WTC11 (cell line): ENCODE data around the gene SAP30BP.

Source experiments
- FOXJ3 ChIP-seq: sonication (generic); formaldehyde crosslinking; IDR thresholded peaks from 2 replicates; pipeline ENCODE4 v1.9.0; 2021; ENCODE audit warnings: missing genetic modification reagents, mild to moderate bottlenecking, borderline replicate concordance
- MXD4 ChIP-seq: fragments of 250-450 bp; sonication (Bioruptor Pico); IDR thresholded peaks from 2 replicates; pipeline ENCODE4 v1.8.0; 2021; ENCODE audit warnings: mild to moderate bottlenecking, moderate library complexity, borderline replicate concordance
- TF ChIP-seq, protein P1 (sequence below): sonication (generic); formaldehyde crosslinking; IDR thresholded peaks from 2 replicates; pipeline ENCODE4 v1.8.0; 2022; ENCODE audit warnings: mild to moderate bottlenecking, missing genetic modification reagents
- TF ChIP-seq, protein P2 (sequence below): fragments of 200-600 bp; IDR thresholded peaks from 2 replicates; pipeline ENCODE4 v1.8.0; 2022; ENCODE audit warnings: antibody characterized with exemption
- TF ChIP-seq, protein P3 (sequence below): sonication (generic); formaldehyde crosslinking; IDR thresholded peaks from 2 replicates; pipeline ENCODE4 v1.8.1; 2023; ENCODE audit warnings: mild to moderate bottlenecking, moderate library complexity, missing genetic modification reagents
- TF ChIP-seq, protein P4 (sequence below): sonication (generic); formaldehyde crosslinking; IDR thresholded peaks from 2 replicates; pipeline ENCODE4 v1.8.0; 2022; ENCODE audit warnings: mild to moderate bottlenecking, missing genetic modification reagents
- TF ChIP-seq, protein P5 (sequence below): sonication (generic); formaldehyde crosslinking; IDR thresholded peaks from 2 replicates; pipeline ENCODE4 v1.8.1; 2022; ENCODE audit warnings: mild to moderate bottlenecking, moderate library complexity, missing genetic modification reagents
- TF ChIP-seq, protein P6 (sequence below): sonication (generic); formaldehyde crosslinking; IDR thresholded peaks from 2 replicates; pipeline ENCODE4 v1.8.0; 2023; ENCODE audit warnings: missing genetic modification reagents, mild to moderate bottlenecking, borderline replicate concordance

DNA sequence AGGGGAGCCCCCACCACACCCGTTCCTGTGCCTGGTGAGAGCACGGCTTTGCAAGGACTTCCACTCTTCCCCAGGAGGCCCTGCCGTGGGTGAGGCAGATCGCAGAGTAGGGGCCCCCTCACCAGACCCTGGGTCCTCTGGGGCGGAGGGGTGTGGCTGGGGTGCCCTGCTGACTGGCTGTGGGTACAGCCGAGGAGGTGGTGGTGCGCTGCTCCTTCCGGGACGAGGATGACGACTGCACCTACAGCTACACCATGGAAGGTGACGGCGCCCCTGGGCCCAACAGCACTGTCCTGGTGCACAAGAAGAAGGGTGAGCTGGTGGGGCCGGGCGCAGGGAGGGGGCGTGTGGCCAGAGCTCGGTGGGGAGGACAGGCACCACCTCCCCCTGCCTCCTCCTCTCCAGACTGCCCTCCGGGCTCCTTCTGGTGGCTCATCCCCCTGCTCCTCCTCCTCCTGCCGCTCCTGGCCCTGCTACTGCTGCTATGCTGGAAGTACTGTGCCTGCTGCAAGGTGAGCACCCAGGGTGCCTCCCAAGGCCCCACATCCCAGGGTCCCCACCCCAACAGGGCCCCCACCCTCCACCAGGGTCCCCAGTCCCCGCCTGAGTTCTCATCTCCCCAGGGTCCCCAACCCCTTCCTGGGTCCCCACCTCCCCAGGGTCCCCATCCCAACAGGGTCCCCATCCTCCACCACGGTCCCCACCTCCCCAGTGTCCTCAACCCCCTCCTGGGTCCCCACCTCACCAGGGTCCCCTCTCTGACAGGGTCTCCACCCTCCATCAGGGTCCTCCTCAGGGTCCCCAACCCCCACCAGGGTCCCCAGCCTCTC lies 70.2 kb downstream of the SAP30BP start:
- TF ChIP-seq, protein P1, sequence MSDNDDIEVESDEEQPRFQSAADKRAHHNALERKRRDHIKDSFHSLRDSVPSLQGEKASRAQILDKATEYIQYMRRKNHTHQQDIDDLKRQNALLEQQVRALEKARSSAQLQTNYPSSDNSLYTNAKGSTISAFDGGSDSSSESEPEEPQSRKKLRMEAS (CRISPR knock-in tag): no peak
- TF ChIP-seq, protein P2, sequence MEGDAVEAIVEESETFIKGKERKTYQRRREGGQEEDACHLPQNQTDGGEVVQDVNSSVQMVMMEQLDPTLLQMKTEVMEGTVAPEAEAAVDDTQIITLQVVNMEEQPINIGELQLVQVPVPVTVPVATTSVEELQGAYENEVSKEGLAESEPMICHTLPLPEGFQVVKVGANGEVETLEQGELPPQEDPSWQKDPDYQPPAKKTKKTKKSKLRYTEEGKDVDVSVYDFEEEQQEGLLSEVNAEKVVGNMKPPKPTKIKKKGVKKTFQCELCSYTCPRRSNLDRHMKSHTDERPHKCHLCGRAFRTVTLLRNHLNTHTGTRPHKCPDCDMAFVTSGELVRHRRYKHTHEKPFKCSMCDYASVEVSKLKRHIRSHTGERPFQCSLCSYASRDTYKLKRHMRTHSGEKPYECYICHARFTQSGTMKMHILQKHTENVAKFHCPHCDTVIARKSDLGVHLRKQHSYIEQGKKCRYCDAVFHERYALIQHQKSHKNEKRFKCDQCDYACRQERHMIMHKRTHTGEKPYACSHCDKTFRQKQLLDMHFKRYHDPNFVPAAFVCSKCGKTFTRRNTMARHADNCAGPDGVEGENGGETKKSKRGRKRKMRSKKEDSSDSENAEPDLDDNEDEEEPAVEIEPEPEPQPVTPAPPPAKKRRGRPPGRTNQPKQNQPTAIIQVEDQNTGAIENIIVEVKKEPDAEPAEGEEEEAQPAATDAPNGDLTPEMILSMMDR: no peak
- no peak for TF ChIP-seq MXD4
- TF ChIP-seq, protein P3, sequence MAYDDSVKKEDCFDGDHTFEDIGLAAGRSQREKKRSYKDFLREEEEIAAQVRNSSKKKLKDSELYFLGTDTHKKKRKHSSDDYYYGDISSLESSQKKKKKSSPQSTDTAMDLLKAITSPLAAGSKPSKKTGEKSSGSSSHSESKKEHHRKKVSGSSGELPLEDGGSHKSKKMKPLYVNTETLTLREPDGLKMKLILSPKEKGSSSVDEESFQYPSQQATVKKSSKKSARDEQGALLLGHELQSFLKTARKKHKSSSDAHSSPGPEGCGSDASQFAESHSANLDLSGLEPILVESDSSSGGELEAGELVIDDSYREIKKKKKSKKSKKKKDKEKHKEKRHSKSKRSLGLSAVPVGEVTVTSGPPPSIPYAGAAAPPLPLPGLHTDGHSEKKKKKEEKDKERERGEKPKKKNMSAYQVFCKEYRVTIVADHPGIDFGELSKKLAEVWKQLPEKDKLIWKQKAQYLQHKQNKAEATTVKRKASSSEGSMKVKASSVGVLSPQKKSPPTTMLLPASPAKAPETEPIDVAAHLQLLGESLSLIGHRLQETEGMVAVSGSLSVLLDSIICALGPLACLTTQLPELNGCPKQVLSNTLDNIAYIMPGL: no peak
- TF ChIP-seq FOXJ3 (CRISPR knock-in tag): no peak
- TF ChIP-seq, protein P4, sequence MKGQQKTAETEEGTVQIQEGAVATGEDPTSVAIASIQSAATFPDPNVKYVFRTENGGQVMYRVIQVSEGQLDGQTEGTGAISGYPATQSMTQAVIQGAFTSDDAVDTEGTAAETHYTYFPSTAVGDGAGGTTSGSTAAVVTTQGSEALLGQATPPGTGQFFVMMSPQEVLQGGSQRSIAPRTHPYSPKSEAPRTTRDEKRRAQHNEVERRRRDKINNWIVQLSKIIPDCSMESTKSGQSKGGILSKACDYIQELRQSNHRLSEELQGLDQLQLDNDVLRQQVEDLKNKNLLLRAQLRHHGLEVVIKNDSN (CRISPR knock-in tag): no peak
- TF ChIP-seq, protein P5, sequence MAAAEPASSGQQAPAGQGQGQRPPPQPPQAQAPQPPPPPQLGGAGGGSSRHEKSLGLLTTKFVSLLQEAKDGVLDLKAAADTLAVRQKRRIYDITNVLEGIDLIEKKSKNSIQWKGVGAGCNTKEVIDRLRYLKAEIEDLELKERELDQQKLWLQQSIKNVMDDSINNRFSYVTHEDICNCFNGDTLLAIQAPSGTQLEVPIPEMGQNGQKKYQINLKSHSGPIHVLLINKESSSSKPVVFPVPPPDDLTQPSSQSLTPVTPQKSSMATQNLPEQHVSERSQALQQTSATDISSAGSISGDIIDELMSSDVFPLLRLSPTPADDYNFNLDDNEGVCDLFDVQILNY: no peak
- TF ChIP-seq, protein P6, sequence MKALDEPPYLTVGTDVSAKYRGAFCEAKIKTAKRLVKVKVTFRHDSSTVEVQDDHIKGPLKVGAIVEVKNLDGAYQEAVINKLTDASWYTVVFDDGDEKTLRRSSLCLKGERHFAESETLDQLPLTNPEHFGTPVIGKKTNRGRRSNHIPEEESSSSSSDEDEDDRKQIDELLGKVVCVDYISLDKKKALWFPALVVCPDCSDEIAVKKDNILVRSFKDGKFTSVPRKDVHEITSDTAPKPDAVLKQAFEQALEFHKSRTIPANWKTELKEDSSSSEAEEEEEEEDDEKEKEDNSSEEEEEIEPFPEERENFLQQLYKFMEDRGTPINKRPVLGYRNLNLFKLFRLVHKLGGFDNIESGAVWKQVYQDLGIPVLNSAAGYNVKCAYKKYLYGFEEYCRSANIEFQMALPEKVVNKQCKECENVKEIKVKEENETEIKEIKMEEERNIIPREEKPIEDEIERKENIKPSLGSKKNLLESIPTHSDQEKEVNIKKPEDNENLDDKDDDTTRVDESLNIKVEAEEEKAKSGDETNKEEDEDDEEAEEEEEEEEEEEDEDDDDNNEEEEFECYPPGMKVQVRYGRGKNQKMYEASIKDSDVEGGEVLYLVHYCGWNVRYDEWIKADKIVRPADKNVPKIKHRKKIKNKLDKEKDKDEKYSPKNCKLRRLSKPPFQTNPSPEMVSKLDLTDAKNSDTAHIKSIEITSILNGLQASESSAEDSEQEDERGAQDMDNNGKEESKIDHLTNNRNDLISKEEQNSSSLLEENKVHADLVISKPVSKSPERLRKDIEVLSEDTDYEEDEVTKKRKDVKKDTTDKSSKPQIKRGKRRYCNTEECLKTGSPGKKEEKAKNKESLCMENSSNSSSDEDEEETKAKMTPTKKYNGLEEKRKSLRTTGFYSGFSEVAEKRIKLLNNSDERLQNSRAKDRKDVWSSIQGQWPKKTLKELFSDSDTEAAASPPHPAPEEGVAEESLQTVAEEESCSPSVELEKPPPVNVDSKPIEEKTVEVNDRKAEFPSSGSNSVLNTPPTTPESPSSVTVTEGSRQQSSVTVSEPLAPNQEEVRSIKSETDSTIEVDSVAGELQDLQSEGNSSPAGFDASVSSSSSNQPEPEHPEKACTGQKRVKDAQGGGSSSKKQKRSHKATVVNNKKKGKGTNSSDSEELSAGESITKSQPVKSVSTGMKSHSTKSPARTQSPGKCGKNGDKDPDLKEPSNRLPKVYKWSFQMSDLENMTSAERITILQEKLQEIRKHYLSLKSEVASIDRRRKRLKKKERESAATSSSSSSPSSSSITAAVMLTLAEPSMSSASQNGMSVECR (CRISPR knock-in tag): no peak
